ENCODE results near the gene KRT81.

DNA sequence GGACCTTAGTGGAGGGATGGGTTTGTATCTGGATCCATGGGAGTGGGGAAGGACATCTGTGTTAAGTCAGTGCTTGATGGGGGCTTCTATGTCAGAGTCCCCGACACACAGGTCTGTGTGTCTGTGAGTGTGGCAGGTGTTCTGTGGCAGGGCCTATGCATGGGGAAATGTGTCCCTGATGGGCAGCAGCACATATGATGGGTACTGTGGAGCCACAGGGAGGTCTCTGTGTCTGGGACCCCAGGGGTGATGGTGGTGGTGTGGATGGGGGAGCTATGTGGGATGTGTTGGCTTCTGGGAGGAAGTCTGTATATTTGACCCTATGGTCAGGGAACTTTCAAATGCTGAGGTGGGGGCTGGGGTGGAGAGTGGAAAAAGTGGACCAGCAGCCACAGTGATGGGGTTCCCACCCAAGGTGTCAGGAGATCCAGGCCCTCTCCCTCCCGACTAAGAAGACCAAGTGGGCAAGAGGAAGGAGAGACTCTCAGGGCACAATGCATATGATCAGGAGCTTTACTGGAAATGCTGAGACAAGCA, 41.8 kb downstream of the KRT81 start:
- TF ChIP-seq, protein P1, sequence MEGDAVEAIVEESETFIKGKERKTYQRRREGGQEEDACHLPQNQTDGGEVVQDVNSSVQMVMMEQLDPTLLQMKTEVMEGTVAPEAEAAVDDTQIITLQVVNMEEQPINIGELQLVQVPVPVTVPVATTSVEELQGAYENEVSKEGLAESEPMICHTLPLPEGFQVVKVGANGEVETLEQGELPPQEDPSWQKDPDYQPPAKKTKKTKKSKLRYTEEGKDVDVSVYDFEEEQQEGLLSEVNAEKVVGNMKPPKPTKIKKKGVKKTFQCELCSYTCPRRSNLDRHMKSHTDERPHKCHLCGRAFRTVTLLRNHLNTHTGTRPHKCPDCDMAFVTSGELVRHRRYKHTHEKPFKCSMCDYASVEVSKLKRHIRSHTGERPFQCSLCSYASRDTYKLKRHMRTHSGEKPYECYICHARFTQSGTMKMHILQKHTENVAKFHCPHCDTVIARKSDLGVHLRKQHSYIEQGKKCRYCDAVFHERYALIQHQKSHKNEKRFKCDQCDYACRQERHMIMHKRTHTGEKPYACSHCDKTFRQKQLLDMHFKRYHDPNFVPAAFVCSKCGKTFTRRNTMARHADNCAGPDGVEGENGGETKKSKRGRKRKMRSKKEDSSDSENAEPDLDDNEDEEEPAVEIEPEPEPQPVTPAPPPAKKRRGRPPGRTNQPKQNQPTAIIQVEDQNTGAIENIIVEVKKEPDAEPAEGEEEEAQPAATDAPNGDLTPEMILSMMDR (IDR thresholded peaks at IDR 0.05 in 4 of 5, conservative IDR thresholded peaks at IDR 0.05 in 1 of 5) = no peak
- TF ChIP-seq POLR2A (IDR thresholded peaks at IDR 0.05) = no peak
